GM18502 (cell line): ENCODE data around the gene SLC38A5.
"Not testable (repeated sequence)": the region's sequence is repeated elsewhere in the genome, so short reads cannot be mapped to it uniquely, and the experiment has no call there.

ENCODE experiments used
- ATAC-seq: cut with Tn5 transposase; IDR thresholded peaks from one replicate; pipeline ENCODE4 v1.9.1; 2021; ENCODE audit warnings: mild to moderate bottlenecking; ENCODE audit not compliant: unreplicated experiment, poor library complexity

The SLC38A5 gene

DNA sequence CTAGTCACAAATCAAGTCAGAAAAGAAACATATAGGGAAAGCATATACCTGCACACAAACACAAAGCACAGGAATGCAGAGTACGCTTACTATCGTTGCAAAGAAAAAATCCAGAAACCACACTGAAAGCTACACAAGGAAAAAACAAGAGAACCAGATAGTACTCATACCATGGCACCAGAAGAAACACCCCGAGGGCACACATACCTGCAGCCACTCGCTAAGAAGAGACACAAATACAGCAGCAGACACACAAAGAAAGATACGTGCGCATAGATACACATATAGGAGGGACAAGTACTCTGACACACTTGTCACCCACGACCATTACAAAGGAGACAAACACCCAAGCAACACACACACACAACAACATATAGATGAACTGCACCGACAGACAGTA lies 1.4 kb upstream of the SLC38A5 start:
- no peak for ATAC-seq

DNA sequence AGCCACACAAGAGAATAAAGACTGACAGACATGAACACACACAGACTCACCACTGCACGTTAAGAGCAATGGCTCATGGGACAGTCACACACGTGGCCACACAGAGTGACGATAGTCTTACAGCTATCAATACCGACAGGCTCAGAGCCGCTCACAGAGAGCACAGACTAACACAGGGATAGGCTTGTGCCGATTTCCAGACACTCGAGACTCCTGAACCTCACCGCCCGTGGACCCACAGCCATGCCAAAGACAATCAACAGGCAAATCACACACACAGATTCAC lies 716 bp upstream of the SLC38A5 start:
- no peak for ATAC-seq

GRCh38 chrX:48468693-48469691 lies 1.1 kb downstream of the SLC38A5 start:
- peak; percentile 46 for ATAC-seq

DNA sequence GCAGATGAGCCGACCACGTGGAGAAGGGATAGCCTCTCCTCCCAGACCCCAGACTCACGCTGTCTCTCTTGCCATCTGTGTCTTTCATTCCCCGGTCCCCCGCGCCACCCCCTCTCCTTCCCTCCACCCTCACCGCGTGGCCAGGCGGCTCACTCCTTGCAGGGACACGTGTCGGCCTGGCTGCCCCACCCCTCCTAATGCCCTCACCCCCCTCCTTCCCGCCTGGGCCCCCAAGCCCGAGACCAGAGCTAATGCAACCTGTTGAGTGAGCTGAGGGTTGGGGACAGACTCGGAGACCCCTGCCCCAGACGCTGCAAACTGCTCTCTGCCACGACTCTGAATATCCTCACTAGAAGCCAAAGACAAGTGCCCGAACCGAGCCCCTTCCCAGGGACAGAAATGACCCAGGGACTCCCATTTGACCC lies 1.8 kb downstream of the SLC38A5 start:
- no peak for ATAC-seq

DNA sequence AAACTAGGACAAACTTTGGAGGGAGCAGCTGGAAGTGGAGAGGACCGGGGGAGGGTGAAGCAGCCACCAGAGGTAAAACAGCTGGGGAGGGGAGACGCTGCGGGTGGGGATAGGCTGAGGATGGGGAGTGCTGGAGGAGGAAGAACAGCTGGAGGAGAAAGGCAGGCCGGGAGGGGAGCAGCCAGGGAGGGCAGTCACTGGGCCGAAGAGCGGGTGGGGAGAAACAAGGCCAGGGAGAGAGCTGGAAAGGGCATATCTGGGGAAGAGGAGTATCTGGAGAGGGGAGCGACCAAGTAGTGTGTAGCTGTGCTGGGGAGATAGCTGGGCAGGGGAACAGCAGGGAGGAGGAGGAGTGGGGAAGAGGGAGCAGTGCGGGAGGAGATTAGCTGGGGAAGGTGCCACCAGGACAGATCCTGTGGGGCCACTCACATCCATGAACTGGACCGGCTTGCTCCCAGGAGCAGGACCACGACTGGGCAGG lies 2.7 kb downstream of the SLC38A5 start:
- ATAC-seq = no peak

DNA sequence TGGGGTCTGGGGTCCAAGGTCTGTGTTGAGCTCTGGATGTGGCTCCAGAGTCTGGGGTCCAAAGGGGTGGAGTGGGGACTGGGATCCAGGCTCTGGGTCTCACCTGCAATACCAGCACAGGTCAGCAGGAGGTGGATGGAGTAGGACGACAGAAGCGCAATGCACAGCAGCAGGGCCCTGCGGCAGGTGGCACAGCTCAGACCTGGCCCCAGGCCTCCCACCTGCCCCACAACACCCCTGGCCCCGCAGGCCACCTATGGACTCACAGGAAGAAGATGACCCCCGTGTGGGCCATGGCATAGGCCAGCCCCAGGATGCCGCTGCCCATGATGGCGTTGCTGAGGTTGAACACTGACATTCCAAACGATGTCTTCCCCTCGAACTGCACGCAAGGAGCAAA lies 3.4 kb downstream of the SLC38A5 start:
- ATAC-seq = no peak

DNA sequence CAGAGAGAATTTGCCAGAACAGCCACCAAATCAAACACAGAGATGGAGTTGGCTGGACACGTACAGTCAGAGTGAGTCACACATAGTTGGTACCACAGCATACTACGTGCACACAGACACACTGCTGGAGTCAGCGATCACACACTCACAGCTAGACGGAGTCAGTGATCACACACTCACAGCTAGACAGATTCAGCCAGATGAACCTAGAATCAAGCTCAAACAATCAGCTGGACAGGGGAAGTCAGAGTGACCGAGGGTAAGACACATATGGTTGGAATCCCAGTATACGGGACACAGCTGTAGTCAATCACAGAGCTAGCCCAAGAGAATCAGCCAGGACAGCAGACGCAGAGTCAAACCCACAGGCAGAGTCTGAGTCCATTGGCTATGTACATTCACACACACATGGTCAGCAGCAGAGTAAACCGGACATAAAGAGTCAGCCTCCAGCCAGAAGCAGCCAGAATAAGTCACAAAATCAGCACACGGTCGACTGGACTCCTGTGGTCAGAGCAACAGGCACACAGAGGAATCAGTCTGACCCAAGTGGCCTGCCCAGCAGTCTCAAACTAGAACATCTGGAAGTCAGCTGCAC lies 4.6 kb downstream of the SLC38A5 start:
- ATAC-seq = no peak

- no peak for ATAC-seq
Measured at GRCh38 chrX:48461830-48462229, 8.2 kb downstream of the SLC38A5 start.

DNA sequence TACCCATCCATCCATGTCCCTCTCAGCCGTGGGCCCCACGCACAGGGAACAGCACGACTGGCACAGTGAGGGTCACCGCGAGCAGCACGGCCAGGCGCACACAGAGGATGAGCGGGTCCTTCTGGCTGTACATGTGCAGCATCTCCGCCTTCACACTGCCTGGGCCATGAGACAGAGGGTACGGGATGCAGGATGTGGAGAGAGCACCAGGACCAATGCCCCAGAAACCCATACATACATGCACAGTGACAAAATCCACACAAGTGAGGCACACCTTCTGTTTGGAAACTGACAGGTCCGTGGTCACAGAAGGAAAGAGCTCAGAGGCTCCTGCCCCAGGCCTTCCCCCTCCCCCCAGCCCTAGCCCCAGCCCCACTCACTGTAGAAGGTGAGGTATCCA lies 9.5 kb downstream of the SLC38A5 start:
- no peak for ATAC-seq

DNA sequence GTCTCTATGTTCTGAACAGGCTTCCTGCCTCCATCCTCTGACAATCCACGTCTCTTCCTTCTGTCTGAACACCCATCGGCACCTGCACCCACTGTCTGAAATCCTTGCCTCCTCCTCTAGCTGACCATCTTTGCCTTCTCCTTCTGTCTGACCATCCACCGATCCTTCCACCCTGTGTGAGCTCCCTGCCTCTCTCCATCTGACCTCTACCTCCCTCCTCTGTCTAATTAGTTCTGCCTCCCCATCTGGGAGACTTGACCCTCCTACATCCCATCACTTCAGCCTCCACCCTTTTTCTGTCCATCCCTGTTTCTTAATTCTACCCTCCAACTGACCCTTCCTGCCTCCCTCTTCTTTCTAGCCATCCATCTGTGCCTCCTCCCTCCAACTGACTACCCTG lies 10.0 kb downstream of the SLC38A5 start:
- ATAC-seq = no peak

GRCh38 chrX:48459483-48459882 lies 10.6 kb downstream of the SLC38A5 start:
- no peak for ATAC-seq

DNA sequence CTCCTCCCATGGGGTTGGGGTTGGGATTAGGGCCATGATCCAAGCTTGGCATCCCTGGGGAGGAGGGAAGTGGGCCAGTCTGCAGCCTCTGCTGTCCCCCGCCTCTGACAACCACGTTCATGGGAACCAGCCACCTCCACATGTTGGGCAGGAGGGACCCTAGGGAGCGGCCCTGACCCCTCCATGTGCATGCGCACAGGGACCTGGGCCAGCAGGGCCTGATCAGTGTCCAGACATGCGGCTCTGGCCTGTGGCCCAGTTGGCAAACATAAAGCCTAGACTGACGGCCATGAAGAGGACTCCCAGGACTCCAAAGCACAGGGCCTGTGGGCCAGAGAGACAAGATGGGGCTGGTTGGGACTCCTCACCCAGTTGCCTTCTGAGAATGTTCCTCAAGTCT lies 11.3 kb downstream of the SLC38A5 start:
- no peak for ATAC-seq

DNA sequence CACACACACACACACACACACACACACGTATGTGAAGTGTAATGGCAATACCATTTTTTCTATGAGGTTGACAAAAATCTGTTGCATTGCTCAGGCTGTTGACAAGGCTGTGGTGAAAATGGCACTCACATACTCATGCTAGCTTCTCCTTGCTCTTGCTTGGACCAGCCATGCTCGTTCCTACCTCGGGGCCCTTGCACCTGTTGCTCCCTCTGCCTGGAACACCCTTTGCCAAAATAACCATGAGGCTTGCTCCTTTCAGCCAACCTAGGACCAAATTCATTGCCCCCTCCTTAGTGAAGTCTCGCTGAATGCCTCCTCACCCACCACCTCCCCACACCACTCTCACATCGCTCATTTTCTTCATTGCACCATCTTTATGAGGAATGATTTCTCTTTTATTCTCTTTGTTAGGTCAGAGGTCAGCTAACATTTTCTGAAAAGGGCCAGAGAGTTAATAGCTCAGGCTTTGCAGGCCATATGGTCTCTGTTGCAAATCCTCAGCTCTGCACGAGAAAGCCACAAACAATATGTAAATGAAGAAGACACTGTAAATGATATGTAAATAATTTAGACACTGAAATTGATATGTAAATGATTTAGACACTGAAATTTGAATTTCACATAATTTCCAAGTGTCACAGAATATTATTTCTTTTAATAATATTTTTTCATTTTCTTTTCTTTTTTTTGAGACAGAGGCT lies 13.3 kb downstream of the SLC38A5 start:
- ATAC-seq = no peak

DNA sequence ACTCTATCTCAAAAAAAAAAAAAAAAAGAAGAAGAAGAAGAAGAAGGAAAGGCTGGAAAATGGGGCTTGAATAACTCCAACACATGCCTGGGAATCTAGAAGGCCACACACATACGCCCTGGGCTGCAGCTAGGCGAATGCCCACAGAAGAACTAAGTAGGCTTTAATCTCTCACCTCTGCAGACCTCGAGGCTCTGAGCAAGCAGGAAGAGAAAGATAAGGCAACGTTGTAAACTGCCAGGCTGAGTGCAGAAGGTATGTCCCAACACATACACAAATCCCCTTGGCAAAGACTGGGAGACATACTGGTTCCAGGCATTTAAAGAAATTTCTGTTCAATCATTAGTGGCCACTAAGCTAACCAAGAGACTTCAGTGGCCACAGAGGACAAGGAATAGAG lies 18.4 kb downstream of the SLC38A5 start:
- ATAC-seq = no peak

- ATAC-seq = no peak
Measured at GRCh38 chrX:48450076-48450475, 20.0 kb downstream of the SLC38A5 start.

DNA sequence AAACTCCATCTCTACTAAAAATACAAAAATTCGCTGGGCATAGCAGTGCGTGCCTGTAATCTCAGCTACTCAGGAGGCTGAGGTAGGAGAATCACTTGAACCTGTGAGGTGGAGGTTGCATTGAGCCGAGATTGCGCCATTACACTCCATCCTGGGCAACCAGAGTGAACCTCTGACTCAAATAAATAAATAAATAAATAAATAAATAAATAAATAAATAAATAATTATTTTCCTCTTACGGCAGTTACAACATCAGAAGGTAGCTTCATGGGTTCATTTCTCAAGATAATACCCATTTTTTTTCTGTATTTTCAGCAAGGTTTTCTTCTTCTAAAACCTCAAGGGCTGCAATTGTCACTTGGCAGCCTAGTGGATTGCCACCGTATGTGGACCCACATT lies 22.9 kb downstream of the SLC38A5 start:
- not testable (repeated sequence) for ATAC-seq

DNA sequence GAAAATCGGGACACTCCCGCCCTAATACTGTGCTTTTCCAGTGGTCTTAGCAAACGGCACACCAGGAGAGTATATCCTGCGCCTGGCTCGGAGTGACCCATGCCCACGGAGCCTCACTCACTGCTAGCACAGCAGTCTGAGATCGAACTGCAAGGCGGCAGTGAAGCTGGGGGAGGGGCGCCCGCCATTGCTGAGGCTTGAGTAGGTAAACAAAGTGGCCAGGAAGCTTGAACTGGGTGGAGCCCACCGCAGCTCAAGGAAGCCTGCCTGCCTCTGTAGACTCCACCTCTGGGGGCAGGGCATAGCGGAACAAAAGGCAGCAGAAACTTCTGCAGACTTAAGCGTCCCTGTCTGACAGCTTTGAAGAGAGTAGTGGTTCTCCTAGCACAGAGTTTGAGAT lies 36.3 kb downstream of the SLC38A5 start:
- ATAC-seq = not testable (repeated sequence)

GRCh38 chrX:48430166-48430565 lies 39.9 kb downstream of the SLC38A5 start:
- ATAC-seq = not testable (repeated sequence)

DNA sequence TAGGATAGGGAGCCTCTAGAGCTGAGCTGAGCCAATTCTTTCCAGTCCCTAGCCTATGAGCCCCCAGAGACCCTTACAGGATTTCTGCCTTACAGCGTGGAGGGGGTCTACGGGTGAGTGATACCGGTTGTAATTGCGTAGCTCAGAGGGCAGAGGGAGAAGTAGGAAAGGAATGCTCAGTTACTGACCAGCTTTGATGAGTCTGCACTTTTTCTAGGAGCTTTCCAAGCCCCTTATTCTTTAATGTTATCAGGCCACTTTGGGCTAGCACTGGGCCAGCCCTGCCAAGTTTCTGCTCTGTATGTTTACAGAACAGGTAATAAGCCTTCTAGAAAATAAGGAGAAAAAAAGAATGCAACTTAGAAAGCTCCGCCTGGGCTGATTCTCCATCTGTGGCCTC lies 40.5 kb downstream of the SLC38A5 start:
- not testable (repeated sequence) for ATAC-seq

- ATAC-seq = not testable (repeated sequence)
Measured at GRCh38 chrX:48427027-48427716, 42.9 kb downstream of the SLC38A5 start.
